Omental fat pad (tissue), 4 donors: Measurements from ENCODE around the gene ZNF664. TPM values are rescaled to one million over a fixed set of nuclear protein-coding genes. Genes with fewer than 3 reads are reported as not detected.

Source experiments
- ATAC-seq: fragments of 150-250 bp; one replicate; pipeline ENCODE4 v1.9.1; 2016; ENCODE audit warnings: mild to moderate bottlenecking, moderate library complexity; ENCODE audit not compliant: low FRiP score
- DNase-seq: peaks from one replicate; pipeline ENCODE4 v3.0.0-alpha.2; 2019; ENCODE audit warnings: low spot score
- total RNA-seq, 4 donors: library from RNA; depleted of rRNA; stranded (reverse); fragments of >200 nt; gene quantifications; one replicate each; pipeline ENCODE4 v1.1.0, GENCODE V29; 2016
- TF ChIP-seq, protein P1 (sequence below), 3 donors: fragments of 450-650 bp; IDR thresholded peaks; one replicate each; pipeline ENCODE4 v1.5.1; 2016 to 2017; ENCODE audit warnings: antibody characterized with exemption in 3 of 3, mild to moderate bottlenecking in 3 of 3, moderate library complexity in 2 of 3

Gene ZNF664
- total RNA-seq, 4 donors from 2014 or later: 61.8 to 96.0 (median 71.5) TPM

DNA sequence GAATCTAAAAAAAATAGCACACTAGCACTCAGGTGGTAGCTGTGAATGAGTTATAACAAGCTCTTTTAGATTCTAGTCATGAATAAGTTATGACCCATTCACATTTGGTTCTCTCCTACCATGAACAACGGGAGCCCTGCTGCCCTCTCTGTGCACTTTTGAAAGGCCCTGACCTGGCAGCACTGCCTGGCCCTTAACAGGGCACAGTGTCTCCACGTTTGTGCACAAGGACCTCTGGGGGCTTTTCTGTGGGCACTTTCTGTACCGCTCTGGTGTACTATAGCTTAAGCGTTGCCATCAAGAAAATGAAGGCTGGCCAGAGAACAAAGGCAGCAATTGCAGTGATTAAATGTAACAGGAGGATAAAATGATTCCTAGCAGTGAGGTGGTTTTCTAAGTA lies 21.5 kb upstream of the ZNF664 start:
- DNase-seq: no peak
- no peak for ATAC-seq
- TF ChIP-seq, protein P1, sequence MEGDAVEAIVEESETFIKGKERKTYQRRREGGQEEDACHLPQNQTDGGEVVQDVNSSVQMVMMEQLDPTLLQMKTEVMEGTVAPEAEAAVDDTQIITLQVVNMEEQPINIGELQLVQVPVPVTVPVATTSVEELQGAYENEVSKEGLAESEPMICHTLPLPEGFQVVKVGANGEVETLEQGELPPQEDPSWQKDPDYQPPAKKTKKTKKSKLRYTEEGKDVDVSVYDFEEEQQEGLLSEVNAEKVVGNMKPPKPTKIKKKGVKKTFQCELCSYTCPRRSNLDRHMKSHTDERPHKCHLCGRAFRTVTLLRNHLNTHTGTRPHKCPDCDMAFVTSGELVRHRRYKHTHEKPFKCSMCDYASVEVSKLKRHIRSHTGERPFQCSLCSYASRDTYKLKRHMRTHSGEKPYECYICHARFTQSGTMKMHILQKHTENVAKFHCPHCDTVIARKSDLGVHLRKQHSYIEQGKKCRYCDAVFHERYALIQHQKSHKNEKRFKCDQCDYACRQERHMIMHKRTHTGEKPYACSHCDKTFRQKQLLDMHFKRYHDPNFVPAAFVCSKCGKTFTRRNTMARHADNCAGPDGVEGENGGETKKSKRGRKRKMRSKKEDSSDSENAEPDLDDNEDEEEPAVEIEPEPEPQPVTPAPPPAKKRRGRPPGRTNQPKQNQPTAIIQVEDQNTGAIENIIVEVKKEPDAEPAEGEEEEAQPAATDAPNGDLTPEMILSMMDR (IDR thresholded peaks at IDR 0.05): no peak

DNA sequence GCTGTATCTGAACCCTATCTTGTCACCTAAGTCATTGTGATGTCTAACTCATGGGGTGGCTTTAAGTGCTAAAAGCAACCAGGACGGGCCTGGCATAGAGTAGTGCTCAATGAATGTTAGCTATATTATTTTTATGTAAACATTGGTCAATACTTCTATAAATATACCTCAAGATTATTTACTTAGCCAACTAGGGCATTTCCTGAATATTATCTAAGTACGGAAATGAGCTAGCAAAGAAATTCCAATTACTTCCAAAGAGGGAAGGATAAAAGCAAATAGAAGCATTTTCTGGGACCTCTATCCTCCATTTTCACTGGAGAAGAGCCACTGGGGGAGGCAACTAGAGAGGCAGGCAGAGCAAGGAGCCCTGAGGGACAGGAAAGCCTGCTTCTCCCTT lies 21.0 kb upstream of the ZNF664 start:
- DNase-seq: no peak
- ATAC-seq: no peak
- TF ChIP-seq, protein P1 (IDR thresholded peaks at IDR 0.05): no peak

DNA sequence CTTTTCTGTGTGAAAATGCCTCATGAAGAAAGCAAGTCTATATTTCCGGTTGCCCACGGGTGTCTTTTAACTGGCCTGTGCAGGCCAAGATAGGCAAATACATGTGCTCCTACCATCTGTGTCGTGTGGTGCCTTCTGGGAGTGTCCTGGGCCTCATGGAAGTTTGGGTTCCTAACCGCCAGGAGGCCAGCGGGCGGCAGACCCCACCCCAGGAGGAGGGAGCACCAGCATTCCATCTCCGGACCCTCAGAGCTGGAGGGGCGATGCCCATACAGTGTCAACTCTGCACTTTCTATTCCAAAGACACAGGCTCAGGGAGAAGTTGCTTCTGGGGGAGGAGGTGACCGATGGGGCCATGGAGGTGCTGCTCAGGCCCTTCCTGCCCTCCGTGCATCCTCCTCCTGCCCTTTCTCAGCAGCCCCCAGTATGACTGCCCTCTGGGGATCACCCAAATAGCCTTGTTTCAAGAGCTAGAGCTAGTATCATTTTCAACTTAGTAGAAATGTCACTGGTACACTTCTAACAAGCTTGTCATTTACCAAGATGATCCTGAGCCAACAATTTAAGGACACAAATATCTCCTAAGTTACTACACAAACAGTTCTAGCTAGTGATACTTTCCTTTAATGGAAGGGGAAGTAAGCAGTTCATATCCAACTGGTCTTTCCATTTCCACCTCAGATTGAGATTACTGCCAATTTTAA lies 18.2 kb upstream of the ZNF664 start:
- no peak for DNase-seq
- no peak for ATAC-seq
- TF ChIP-seq, protein P1 (IDR thresholded peaks at IDR 0.05): no peak

DNA sequence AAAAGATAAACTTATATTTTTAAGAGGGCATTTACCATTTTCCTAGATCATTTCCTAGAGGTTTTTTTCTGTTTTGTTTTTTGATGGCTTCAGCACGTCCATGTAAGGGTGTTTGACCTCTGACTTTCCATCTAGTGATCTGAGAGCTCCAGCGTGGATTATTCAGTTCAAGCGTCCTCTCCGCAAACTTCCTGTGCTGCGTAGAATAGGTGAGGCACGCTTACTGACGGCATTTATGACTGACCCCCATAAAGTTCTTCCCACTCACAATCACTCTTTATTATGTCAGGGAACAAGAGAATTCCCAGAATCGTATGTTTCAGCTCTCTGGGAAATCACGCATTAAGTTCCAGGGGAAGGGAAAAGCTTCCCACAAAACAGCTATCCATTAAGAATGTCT lies 16.8 kb upstream of the ZNF664 start:
- no peak for ATAC-seq
- TF ChIP-seq, protein P1 (IDR thresholded peaks at IDR 0.05): no peak
- DNase-seq: no peak

DNA sequence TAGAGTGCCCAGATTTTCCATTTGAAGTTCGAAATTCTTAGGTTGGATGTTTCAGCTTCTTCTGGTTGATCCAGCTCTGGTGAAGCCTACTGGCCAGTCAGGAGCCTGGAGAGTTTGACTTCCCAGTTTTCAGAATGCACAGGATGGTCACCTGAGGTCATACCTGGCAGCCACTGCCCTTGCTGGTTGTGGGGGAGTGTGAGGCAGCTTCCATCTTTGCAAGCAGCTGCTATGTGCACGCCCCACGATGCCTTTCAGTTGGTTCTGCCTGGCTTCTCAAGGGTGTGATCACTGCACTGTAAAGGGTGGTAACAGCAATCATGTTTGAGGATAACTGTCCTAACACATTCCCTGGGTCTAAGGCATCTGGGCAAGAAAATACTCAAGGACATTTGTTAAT lies 15.8 kb upstream of the ZNF664 start:
- DNase-seq (no peak), ATAC-seq (no peak)
- TF ChIP-seq, protein P1 (IDR thresholded peaks at IDR 0.05): no peak

DNA sequence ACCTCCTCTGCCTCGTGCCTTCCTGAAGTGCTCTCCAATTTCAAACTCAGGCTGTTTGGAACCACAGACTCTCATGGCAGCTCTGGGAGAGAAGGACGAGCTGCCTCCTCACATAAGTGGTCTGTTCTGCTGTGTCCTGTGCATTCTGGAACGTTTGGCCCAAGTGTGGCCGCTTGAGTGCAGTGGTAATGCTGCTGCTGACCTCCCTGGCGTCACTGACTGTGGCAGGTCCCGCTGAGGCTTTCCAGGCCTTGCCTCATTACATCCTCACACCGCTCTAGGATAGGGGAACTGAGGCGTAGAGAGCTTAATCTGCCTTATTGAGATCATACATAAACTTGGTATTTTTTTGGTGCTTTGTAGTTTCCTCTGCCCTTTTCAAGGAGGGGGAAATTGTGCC lies 14.6 kb upstream of the ZNF664 start:
- no peak for ATAC-seq
- DNase-seq: no peak
- TF ChIP-seq, protein P1 (IDR thresholded peaks at IDR 0.05): no peak

DNA sequence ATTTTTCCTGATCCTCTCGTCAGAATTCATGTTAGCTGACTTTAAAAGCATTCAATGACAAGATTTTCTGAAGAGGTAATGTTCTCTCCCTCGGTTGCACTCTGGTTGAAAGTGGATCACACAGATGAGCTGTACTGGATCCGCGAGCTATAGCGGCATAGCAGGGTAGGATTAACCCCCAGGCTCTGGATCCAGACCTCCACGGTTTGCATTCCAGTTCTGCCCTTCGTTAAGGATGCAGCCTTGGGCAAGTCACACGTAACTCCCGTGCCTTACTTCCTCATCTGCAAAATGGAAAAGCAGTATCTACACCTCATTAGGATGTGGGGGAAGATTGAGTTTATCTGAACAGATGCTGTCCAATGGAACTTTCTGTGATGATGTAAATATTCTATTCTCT lies 14.1 kb upstream of the ZNF664 start:
- ATAC-seq (no peak), DNase-seq (no peak)
- TF ChIP-seq, protein P1 (IDR thresholded peaks at IDR 0.05): no peak
